Activated T-helper 1 cell treated with Interleukin-2 at 50 U/mL for 16 hours (primary cell): ENCODE data around the gene RASA4.
"Not testable (repeated sequence)": the region's sequence is repeated elsewhere in the genome, so short reads cannot be mapped to it uniquely, and the experiment has no call there.

ENCODE experiments used
- DNase-seq: peaks from one replicate; pipeline ENCODE4 v3.0.0-alpha.2; 2020; ENCODE audit warnings: low read depth

The RASA4 gene

DNA sequence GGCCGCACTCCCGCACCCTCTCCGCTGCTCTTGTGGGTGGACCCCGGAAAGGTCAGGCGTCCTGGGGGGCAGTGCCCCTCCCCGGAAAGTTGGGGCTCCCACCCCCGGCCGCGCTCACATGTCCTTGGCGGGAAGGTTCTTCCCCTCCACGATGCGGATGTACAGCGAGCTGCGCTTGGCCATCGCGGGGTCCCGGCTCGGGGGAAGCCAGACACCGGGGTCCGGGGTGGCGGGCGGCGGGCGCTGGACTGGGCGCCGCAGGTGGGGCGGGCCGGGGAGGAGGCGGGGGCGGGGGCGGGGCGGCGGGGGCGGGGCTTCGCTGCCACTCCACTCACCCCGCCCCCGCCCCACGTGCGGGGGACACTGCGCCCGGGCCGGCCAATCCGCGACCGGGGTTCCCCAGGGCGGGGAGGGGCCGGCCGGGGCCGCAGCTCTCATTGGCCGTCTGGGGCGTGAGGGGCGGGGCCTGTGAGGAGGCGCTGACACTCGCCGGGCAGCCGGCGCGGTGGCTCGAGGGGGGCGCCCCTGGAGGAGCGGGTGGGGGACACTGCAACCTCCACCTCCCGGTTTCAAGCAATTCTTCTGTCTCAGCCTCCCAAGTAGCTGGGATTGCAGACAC lies at the start of gene RASA4:
Gene RASA4 (minus strand): TSS at position 250 of the 619 bp plus-strand sequence. CDS start 67 bp downstream, at position 183.
- not testable (repeated sequence) for DNase-seq

DNA sequence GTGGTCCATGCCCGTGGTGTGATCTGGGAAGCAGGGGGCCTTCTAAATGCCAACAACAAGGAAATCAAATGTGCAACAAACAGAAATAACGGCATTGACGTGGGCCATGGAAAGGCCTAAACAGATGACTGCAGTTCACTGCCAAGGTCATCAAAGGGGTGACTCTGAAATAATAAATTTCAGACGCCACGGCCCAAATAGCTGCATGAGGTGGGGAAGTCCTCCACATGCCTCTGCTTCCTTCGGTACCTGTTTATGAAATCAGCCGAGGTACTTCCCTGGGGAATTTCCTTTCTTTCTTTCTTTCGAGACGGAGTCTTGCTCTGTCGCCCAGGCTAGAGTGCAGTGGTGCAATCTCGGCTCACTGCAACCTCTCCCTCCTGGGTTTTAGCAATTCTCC lies 48.2 kb upstream of the RASA4 start:
- not testable (repeated sequence) for DNase-seq

DNA sequence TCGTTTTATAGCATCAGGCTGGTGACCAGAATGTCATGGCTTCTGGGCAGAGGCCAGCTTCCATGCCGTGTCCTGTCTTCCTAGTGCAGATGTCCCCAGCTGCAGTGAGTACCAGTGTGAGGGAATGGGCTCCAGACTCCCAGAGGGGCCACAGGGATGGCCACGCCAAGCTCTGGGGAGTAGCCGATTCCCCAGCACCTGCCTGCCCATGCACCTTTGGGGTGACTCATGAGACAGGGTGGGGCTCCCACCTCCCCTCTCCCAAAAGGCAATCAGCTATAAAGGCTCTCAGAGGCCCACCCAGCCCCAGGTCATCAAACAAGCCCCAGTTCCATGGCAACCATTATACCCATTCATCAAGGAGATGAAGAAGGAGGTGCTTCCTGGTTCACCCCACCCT lies 33.4 kb upstream of the RASA4 start, which contains the start of gene SPDYE2B:
Gene SPDYE2B (plus strand): TSS at position 396 of the 400 bp plus-strand sequence. CDS start 2,030 bp downstream, outside the sequence.
- DNase-seq: not testable (repeated sequence)

DNA sequence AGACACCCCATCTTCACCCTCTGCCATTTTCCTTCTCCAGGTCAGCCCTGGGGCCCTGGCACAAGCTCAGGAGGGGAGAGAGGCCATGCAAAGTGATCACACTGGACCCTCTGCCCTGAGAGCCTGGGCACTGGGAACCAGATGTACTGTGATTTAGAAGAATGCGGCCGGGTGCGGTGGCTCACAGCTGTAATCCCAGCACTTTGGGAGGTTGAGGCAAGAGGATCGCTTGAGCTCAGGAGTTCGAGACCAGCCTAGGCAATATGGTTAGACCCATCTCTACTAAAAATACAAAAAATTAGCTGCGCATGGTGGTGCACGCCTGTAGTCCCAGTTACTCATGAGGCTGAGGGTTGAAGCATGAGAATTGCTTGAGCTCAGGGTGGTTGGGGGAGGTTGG lies 31.3 kb upstream of the RASA4 start:
- not testable (repeated sequence) for DNase-seq

DNA sequence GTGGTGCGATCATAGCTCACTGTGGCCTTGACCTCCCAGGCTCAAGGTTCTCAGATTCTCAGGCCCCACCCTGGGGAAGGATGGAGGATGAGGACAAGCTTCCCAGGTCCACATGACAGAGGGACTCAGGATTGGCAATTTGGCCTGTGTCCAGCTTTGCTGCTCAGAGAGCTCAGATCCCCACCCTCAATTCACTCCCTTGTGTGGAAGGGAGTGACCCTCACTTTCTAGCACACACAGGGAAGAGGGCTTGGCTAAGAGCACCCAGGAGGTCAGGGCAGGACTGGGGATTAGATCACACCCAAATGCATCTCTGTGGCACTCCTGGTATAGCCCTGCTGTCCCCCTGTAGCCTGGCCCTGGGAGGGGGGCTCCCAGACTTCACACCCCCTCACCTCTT lies 26.8 kb upstream of the RASA4 start:
- not testable (repeated sequence) for DNase-seq

DNA sequence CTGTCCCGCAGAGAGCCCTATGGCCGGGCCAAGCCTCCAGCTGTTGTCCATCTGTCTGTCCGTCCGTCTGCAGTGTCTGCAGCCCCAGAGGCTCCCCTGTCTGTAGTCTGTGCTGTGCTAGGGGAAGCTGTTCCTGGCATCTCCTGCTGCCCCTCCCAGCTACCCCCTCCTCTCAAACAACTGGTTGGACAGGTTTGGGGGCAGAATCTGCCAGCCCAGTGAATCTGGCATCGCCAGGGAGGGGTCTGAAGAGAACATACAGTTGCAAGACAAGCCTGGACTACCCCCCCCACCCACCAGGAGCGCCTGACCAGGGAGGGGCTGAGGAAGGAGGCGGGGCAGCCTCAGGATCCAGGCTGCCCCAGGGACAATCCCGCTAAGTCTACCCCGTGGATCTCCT lies 26.1 kb upstream of the RASA4 start, which contains the start of gene UPK3BL1:
Gene UPK3BL1 (minus strand): TSS at position 101 of the 400 bp plus-strand sequence. CDS start 50 bp downstream, at position 51.
- not testable (repeated sequence) for DNase-seq

DNA sequence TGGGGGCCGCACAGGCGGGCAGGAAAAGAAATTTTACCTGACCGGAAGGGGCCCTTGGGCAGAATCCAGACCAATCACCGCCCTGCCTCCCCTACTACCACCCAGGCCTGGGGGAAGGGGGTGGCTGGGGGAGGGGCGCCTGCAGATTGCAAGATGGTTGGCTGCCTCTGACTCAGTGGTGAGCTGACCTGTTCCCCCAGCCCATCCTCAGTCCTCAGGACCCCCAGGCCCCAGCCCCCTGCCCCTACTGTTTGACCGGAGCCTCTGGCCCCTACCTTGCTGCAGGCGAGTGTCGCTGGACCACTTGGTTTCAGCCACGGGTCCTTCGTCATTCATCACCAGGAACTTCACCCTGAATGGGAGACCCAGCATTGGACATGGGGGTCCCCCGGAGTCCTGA lies 22.3 kb upstream of the RASA4 start:
- not testable (repeated sequence) for DNase-seq

DNA sequence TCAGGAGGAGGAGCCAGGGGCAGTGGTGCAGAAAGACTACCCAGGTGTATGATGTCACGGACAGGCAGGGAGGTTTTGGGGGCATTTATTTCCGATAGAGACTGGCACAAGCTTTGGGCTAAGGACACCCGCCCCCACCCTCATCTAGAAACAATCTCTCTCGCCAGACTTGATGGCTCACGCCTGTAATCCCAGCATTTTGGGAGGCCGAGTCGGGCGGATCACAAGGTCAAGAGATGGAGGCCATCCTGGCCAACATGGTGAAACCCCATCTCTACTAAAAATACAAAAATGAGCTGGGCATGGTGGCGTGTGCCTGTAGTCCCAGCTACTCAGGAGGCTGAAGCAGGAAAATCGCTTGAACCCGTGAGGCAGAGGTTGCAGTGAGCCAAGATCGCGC lies 20.4 kb upstream of the RASA4 start:
- DNase-seq: not testable (repeated sequence)

DNA sequence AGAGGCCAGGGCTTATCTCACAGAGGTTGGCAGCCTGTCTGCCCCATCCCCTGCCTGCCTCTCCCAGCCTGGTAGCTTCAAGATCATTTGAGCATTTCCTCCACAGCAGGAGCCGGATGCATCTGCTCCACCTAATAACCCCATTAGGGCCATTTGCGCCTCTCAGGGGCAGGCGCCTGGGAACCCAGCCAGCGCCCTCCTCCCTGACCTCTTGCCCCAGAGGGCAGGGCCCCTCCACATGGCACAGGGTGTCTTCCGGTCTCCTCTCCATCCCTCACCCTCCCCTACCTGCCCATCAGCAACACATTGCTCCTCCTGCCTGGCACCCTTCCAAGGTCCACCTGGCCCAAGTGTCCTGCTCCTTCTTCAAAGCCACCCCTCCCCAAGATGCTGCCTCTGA lies 18.8 kb upstream of the RASA4 start:
- not testable (repeated sequence) for DNase-seq

DNA sequence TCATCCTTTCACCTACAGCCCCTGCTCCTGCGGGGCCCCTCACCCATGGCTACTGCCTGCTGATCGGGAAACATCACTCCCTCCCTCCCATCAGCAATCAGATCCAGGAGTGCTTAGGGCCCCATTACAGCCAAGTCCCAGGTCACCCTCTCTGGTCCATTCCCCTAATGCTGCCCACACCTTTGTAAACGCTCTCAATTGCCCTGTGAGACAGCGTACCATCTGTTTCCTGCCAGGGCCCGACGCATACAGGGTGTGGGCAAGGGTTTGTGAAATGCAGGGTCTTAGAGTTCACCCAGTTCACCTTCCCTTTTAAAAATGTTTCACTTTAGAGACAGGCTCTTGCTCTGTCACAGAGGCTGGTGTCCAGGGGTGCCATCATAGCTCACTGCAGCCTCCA lies 17.7 kb upstream of the RASA4 start:
- not testable (repeated sequence) for DNase-seq

DNA sequence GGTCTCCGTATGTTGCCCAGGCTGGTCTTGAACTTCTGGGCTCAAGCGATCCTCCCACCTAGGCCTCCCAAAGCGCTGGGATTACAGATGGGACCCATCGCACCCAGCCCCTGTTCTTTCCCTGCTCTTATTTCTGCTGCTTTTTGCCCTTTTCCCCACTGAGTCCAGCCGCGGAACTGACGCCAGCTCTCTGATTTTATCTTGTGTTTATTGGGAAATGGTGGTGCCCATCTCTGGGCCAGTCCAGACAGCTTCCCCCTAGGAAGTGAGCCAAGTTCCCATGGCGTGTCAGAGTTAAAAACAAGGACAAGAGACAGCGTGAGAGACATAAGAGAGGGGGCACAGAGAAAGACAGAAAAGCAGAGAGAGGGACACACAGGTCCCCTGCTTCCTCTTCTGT lies 14.1 kb upstream of the RASA4 start:
- not testable (repeated sequence) for DNase-seq

DNA sequence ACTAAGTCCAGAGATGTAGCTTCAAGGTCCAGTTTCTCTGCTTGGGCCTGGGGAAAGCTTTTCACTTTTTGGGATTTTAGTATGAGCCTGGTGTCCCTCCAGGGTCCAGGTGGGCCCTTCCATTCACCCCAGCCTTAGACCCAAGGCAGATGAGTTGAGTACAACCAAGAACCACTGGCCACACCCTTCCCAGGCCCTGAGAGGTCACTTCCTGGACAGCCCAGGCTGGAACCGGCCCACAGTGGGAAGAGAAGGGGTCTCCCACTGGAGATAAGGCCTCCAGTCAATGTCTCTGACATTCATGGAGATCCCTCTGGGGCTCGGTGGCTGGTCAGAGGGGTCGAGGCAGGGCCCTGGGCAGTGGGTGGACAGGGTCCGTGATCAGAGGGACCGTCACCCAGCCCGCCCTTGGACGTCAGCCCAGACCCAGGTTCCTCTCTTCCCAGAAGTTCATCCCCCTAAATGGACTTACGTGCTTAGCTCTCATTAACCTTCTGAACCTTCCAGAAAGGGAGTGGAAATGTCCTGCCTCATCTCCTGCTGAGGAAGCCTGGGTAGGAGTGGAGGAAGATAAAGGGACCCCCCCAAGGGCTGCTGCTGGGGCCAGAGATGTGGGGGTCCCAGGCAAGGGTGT lies 10.8 kb upstream of the RASA4 start:
- not testable (repeated sequence) for DNase-seq

DNA sequence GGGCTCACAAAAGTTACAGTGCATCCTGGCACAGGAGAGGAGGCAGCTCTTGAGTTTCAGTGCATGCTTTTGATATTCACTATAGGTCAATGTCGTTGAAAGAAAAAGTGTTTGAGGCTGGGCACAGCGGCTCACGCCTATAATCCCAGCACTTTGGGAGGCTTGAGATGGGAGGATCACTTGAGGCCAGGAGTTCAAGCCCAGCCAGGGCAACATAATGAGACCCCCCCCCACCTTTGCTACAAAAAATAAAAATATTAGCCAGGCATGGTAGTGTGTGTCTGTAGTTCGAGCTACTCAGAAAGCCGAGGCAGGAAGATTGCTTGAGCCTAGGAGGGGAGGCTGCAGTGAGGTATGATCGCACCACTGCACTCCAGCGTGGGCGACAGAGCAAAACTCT lies 1.6 kb upstream of the RASA4 start:
- DNase-seq: not testable (repeated sequence)

DNA sequence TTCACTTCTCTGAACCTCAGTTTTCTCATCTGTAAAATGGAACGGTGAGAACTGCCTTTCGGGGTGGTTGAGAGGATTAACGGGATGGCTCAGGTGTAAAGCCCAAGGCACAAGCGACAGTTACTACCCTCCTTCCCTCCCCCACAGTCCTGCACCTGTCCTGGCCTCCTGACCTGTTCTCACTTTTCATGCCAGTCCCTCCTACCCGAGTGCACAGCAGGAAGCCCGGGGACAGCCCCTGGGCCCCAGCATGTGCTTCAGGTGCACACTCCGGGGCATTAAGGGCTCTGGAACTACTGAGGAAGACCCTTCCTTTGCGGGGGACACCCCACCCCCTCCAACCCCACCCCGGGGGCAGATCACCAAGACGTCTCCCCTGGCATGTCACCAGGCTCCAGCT lies 626 bp downstream of the RASA4 start:
- DNase-seq: not testable (repeated sequence)

DNA sequence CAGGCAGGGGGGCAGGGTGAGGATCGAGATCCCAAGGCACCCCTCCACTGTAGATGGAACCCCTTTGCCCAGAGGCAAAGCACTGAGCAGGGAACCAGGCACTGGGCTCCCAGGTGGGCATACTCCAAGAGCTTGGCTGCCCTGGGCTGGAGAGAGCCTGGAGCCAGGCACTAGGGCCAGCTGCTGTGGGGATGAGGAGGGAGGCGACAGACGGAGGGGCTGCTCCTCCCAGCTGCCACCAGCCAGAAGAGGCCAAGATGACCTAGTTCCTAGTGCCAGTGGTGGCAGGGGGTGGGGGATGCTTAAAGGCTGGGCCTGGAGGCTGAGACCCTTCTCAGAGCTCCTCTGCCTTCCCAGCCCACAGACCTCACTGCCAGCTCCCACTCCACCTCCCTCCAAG lies 1.7 kb downstream of the RASA4 start:
- DNase-seq: not testable (repeated sequence)

DNA sequence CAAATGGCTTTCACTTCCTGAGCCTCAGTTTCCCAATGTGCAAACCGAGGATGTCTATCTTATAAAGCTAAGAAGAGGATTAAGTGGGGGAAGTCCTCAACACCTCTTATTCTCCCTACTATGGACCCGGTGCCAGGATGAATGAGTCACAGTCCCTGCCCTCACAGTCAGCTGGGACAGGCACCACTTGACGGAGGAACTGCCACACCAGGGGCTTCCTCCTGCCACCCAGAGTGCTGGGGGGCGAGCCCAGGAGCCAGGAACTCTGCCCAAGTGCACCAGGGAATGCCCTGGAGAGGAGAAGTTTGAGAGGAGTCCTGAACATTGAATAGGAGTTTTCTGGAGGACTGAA lies 2.2 kb downstream of the RASA4 start:
- not testable (repeated sequence) for DNase-seq

DNA sequence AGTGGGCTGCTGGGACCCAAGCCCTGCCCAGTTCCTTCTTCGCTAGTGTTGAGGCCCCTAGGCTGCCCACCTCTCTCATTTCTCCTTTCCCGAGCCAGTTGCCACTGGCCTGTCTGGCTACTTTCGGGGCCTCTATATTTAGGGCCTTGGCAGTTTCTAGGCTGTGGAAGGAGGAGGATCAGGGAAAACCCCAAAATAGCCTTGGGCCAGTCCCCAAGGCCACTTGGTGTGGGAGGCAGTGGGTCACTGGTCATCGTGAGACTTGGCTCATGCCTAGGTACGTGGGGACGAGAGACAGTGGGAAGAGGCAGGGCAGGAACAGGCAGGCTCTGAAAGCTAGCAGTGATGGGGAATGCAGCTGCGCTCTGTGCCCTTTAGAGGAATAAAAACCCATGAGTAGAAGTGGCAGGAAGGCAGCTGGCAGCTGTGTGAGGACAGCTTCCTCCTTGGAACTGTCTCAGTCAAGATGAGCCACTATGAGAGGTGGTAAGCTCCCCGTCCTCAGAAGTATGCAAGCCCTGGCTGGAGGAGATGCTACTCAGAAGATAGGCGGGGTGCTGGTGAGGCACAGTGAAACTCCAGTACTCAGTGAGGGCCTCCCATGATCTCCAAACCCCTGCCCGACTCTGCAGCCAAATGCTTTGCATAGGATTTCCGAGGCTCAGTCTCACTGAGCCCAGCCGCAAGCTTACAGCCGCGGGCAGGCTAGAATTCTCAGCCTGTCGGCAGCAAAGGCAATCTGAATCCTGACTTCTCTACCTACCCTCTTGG lies 2.8 kb downstream of the RASA4 start:
- not testable (repeated sequence) for DNase-seq

DNA sequence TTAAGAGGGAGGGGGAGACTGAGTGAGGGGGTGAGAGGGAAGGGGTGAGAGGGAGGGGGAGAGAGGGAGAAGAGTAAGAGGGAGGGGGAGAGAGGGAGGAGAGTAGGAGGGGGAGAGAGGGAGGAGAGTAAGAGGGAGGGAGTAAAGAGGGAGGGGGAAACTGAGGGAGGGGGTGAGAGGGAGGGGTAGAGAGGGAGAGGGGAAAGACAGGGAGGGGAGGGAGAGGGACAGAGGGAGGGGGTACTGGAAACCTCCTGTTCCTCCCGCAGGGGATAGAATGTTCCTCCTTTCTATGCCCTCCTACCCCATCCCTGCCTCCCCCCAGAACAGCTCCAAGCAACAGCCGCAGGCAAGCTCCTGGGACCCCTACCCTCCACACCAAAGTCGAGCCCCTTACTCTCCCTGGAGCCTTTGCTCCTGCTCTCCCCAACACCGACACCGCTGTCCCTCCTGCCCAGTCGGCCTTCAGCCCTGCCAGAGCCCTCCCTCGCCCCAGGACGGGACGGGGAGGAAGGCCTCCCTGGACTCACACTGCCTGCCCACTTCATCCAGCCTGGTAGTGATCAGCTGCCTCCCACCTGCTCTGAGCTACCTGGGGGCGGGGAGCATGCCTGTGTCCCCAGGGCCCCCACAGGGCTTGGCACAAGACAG lies 4.8 kb downstream of the RASA4 start:
- not testable (repeated sequence) for DNase-seq

DNA sequence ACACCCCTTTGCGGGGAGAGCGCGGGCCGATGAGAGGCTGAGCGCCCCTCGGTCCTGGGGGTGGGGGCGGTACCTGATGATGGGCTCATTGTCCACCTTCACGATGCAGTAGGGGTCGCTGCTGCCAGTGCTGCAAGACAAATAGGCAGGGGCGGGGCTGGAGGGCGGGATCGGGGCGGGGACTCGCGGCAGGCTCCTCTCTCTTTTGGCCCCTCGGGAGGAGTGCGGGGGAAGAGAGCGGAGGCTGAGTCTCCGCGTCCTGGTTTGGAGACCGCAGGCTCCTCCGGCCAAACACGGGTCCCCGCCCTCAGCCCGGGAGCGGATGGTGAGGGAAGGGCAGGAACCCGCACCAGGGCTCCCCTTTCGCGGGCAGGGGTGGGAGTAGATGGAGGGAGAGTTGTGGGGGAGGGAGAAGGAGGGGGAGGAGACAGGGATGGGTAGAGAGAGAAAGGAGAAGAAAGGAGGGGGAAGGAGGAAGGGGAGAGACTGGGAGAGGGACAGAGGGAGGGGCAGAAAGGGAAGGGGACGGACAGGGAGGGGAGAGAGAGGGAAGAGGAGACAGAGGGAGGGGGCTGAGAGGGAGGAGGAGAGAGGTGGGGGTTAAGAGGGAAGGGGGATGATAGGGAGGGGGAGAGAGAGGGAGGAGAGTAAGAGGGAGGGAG lies 5.4 kb downstream of the RASA4 start:
- DNase-seq: not testable (repeated sequence)

DNA sequence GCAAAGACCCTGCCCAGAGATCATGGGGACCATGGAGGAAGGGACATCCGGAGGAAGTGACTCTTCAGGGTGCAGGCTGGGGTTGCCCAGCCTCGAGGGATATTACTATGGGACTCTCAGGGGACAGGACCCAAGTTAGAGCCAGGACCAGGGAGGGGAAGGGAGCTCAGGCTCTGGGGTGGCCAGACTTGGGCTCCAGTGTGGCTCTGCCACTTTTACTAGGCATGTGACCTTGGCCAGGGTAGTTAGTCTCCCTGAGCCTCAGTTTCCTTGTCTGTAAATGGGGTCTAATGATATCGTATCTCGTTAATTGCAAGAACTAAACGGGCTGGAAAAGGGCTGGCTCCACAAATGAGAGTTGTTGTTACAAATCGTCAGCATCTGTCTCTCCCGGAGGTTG lies 6.1 kb downstream of the RASA4 start:
- not testable (repeated sequence) for DNase-seq

DNA sequence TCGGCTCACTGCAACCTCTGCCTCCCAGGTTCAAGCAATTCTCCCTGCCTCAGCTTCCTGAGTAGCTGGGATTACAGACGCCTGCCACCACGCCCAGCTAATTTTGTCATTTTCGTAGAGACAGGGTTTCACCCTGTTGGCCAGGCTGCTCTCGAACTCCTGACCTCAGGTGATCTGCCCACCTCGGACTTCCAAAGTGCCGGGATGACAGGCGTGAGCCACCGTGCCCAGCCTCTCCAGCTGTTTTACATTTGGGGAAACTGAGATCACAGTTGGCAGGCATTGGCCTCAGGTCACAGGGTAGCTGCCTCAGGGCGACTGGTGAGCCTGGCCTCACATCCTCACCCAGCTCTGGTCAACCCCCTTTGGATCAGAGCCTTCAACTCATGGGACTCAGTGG lies 6.8 kb downstream of the RASA4 start:
- not testable (repeated sequence) for DNase-seq

DNA sequence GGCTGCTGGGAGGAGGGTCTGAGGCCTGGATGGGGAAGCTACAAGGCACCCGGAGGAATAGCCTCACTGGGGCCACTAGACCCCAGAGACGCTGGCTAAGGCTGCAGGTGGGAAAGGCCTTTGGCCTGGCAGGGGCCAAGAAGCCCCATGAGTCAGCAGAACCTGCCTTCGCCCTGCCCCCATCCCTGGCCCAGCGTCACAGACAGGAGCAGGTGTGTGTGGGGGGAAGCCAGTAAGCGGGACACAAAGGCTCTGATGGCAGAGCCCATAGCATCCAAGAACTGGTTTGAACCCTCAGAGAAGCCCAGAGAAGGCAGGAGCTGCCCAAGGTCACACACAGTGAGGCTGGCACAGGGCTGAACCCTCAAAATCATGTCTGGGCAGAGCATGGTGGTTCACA lies 9.7 kb downstream of the RASA4 start:
- not testable (repeated sequence) for DNase-seq
